Spleen (tissue), 7 donors: ENCODE results near the gene CD226.

Experiments used
- POLR2A ChIP-seq, 3 donors: fragments of 450-650 bp; IDR thresholded peaks; one replicate each; pipeline ENCODE4 v1.5.1; 2017; ENCODE audit warnings: antibody characterized with exemption in 3 of 3, mild to moderate bottlenecking in 1 of 3
- POLR2AphosphoS5 ChIP-seq, 3 donors: sonication (generic); formaldehyde crosslinking; IDR thresholded peaks; one replicate each; pipeline ENCODE4 v1.5.1; 2017; ENCODE audit warnings: antibody characterized with exemption in 3 of 3
- TF ChIP-seq, protein P1 (sequence below), 11 experiments: fragments of 200-600 bp in 7 of 11; fragments of 450-650 bp in 4 of 11; sonication (generic) in 4 of 11; IDR thresholded peaks in 8 of 11; conservative IDR thresholded peaks in 3 of 11; 1 replicate in 7 of 11; 2 replicates in 4 of 11; pipeline versions ENCODE4 v1.4.0 to v1.8.0; 2016 to 2021; ENCODE audit warnings: antibody characterized with exemption in 11 of 11, inconsistent platforms in 4 of 11, mild to moderate bottlenecking in 1 of 11
- donor health status: DM: no; HTN: no; CAD: no; lungs with moderate emphysema.
- donor health status: DM: no; HTN: no; CAD: no.
- donor health status: DM: no; HTN: no; CAD: no.

- TF ChIP-seq, protein P1, sequence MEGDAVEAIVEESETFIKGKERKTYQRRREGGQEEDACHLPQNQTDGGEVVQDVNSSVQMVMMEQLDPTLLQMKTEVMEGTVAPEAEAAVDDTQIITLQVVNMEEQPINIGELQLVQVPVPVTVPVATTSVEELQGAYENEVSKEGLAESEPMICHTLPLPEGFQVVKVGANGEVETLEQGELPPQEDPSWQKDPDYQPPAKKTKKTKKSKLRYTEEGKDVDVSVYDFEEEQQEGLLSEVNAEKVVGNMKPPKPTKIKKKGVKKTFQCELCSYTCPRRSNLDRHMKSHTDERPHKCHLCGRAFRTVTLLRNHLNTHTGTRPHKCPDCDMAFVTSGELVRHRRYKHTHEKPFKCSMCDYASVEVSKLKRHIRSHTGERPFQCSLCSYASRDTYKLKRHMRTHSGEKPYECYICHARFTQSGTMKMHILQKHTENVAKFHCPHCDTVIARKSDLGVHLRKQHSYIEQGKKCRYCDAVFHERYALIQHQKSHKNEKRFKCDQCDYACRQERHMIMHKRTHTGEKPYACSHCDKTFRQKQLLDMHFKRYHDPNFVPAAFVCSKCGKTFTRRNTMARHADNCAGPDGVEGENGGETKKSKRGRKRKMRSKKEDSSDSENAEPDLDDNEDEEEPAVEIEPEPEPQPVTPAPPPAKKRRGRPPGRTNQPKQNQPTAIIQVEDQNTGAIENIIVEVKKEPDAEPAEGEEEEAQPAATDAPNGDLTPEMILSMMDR (IDR thresholded peaks at IDR 0.05 in 8 of 11, conservative IDR thresholded peaks at IDR 0.05 in 3 of 11): no peak
- TF ChIP-seq POLR2A (IDR thresholded peaks at IDR 0.05) (no peak), POLR2AphosphoS5 (IDR thresholded peaks at IDR 0.05) (no peak)
These were observed 18.5 kb downstream of the CD226 start for GRCh38 chr18:69929041-69929774.
